ENCODE measurements around the gene CAMSAP3. TPM values are rescaled to one million over a fixed set of nuclear protein-coding genes. Genes with fewer than 3 reads are reported as not detected.

CAMSAP3 gene
- total RNA-seq, 1 donor from 2014 or later, result 26.5 TPM

- no peak for TF ChIP-seq CTCF (IDR thresholded peaks at IDR 0.05; ENCODE audit: unreplicated experiment)
- Mint-ChIP-seq H3K36me3 (peaks cover 12% of the 10 kb centered on the region), H3K27ac (no peak overlapping the region), H3K4me3 (no peak overlapping the region), H3K4me1 (no peaks in the 10 kb centered on the region), H3K27me3 (ENCODE audit: low read depth) (no peaks in the 10 kb centered on the region), H3K9me3 (no peaks in the 10 kb centered on the region)
- no peak for DNase-seq (ENCODE audit: low spot score in 2 of 2, unreplicated experiment in 2 of 2)
Observed at GRCh38 chr19:7607874-7608560, 12.4 kb downstream of the CAMSAP3 start.

GRCh38 chr19:7610491-7611240 is 15.0 kb downstream of the CAMSAP3 start:
- no peaks in the 10 kb centered on the region for H3K4me1 Mint-ChIP-seq
- H3K9me3 Mint-ChIP-seq, result no peaks in the 10 kb centered on the region
- DNase-seq (ENCODE audit: low spot score in 2 of 2, unreplicated experiment in 2 of 2), result no peak
- H3K36me3 Mint-ChIP-seq, result peaks cover 12% of the 10 kb centered on the region
- H3K27me3 Mint-ChIP-seq (ENCODE audit: low read depth), result no peaks in the 10 kb centered on the region
- no peak overlapping the region for H3K4me3 Mint-ChIP-seq
- no peak for TF ChIP-seq CTCF (IDR thresholded peaks at IDR 0.05; ENCODE audit: unreplicated experiment)
- no peak overlapping the region for H3K27ac Mint-ChIP-seq

- Mint-ChIP-seq H3K27me3 (ENCODE audit: low read depth) (no peaks in the 10 kb centered on the region), H3K9me3 (no peaks in the 10 kb centered on the region), H3K27ac (no peak overlapping the region), H3K4me3 (no peak overlapping the region), H3K4me1 (no peaks in the 10 kb centered on the region), H3K36me3 (peaks cover 15% of the 10 kb centered on the region)
- no peak for TF ChIP-seq CTCF (IDR thresholded peaks at IDR 0.05; ENCODE audit: unreplicated experiment)
- no peak for DNase-seq (ENCODE audit: low spot score in 2 of 2, unreplicated experiment in 2 of 2)
Observed at GRCh38 chr19:7611541-7612279, 16.0 kb downstream of the CAMSAP3 start.

GRCh38 chr19:7612282-7613274 is 16.9 kb downstream of the CAMSAP3 start:
- Mint-ChIP-seq H3K27me3 (ENCODE audit: low read depth) (no peaks in the 10 kb centered on the region), H3K36me3 (peaks cover 13% of the 10 kb centered on the region), H3K9me3 (no peaks in the 10 kb centered on the region), H3K4me3 (no peak overlapping the region), H3K4me1 (no peaks in the 10 kb centered on the region), H3K27ac (no peak overlapping the region)
- no peak for DNase-seq (ENCODE audit: low spot score in 2 of 2, unreplicated experiment in 2 of 2)
- no peak for TF ChIP-seq CTCF (IDR thresholded peaks at IDR 0.05; ENCODE audit: unreplicated experiment)

All from mesothelial cell of epicardium (in vitro differentiated cells).